Posterior cingulate gyrus (tissue), 11 donors: ENCODE data around the gene SLX4IP.

Experiments
- DNase-seq, 10 donors: peaks; one replicate each; pipeline versions ENCODE4 v3.0.0 to v3.0.0-alpha.2; 2020 to 2021; ENCODE audit warnings: mixed read lengths in 3 of 10
- intact Hi-C: fragments of 100-400 bp; cut with DNase I; formaldehyde crosslinking; loops from one replicate; pipeline ENCODE4 v1.15.1; 2023

Gene SLX4IP

DNA sequence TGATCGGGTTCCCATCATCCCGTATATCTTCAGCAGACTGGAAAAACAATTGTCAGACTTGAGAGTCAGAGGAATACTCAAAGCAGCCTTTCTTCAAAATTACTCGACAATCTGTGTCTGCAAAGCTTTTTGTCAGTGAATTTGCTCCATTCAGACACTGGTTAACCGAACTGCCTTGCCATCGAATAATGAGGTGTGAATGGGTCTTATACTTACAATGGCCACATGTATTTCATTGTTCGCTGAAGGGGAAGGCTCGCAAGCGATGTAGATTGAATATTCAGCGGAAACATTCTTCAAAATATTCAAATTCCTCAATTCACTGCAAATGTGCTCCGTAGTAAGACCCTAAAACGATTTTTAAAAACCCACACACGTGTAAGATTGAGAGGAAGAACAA, 205.8 kb downstream of the SLX4IP start:
- intact Hi-C loops: no loop called here
- no peak for DNase-seq

- DNase-seq: no peak
- intact Hi-C loops: no loop called here
Observed at GRCh38 chr20:10641467-10641866, 206.4 kb downstream of the SLX4IP start.

DNA sequence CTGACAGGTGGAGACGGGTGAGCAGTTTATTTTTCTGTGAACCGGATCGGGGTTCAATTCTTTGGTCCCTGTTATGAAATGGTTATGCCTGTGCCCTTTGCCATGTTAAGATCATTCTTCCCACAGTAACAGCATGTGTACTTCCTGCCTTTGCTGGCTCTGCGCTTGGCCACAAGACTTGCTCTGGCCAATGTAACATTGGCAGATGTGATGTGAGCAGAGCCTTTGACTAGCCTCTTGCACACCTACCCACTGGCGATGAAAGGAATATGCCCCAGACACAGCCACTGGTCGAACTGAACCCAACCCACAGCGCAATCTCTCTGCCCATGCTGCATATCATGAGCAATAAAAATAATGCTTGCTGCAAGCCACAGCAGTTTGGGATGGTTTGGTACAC, 206.8 kb downstream of the SLX4IP start:
- intact Hi-C loops: no loop called here
- DNase-seq: no peak

GRCh38 chr20:10642856-10643559, 207.9 kb downstream of the SLX4IP start:
- DNase-seq: no peak
- intact Hi-C loops: no loop called here

DNA sequence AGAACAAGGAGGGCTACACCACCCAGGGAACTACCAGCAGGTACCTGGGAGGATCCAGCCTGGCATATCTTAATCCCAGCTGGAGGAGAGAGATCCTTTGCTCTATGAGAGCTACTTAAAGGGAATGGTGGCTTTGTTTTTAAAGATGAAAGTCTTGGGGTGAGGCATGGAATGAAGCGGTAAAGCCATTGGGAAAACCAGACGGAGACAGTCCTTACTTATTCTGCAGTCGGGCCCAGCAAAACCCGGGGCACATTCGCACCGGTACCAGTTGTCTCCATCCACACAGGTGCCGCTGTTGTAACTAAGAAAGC, 208.4 kb downstream of the SLX4IP start:
- DNase-seq: no peak
- intact Hi-C loops: no loop called here

GRCh38 chr20:10644458-10645204, 209.5 kb downstream of the SLX4IP start:
- DNase-seq: no peak
- intact Hi-C loops: no loop called here

DNA sequence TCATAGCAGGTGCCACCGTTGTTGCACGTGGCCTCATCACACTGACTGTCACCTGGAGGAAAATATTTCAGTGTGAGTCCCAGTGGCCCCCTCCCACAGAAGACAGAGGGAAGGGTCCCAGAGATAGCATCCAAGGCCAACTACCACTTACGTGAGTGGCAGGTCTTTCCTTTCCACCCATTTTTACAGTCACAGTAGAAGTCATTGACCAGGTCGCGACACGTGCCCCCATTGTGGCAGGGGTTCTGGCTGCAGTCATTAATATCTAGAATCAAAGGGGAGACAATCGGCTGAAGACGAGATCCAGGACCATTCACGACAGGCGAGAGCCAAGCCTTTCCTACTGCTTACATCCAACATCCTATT, 210.1 kb downstream of the SLX4IP start:
- no peak for DNase-seq
- intact Hi-C loops: no loop called here

- DNase-seq: no peak
- intact Hi-C loops: no loop called here
Observed at GRCh38 chr20:10646006-10646405, 210.9 kb downstream of the SLX4IP start.

GRCh38 chr20:10646886-10647420, 211.8 kb downstream of the SLX4IP start:
- no peak for DNase-seq
- intact Hi-C loops: no loop called here

DNA sequence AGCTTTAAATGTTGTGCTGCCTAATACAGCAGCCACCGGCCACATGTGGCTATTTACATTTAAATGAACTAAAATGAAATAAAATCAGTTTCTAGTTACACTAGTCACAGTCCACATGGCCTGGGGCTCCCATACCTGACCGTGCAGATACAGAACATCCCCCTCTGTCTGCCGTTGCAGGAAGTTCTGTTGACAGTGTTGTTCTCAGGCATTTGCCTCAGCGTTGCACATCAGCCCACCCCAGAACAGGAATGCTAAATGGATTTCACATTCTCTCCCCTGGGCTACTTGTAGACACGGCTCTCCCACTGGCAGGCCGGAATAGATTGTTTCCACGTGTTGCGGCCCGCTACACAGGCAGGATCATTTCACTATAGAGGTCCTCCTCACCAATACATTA, 212.4 kb downstream of the SLX4IP start:
- DNase-seq: no peak
- intact Hi-C loops: no loop called here

GRCh38 chr20:10647909-10648308, 212.8 kb downstream of the SLX4IP start:
- DNase-seq: no peak

GRCh38 chr20:10648651-10649050, 213.5 kb downstream of the SLX4IP start:
- no peak for DNase-seq
- intact Hi-C loops: no loop called here

More at GRCh38 chr20:10647909-10648308, 212.8 kb downstream of the SLX4IP start:
- intact Hi-C loops: no loop called here

DNA sequence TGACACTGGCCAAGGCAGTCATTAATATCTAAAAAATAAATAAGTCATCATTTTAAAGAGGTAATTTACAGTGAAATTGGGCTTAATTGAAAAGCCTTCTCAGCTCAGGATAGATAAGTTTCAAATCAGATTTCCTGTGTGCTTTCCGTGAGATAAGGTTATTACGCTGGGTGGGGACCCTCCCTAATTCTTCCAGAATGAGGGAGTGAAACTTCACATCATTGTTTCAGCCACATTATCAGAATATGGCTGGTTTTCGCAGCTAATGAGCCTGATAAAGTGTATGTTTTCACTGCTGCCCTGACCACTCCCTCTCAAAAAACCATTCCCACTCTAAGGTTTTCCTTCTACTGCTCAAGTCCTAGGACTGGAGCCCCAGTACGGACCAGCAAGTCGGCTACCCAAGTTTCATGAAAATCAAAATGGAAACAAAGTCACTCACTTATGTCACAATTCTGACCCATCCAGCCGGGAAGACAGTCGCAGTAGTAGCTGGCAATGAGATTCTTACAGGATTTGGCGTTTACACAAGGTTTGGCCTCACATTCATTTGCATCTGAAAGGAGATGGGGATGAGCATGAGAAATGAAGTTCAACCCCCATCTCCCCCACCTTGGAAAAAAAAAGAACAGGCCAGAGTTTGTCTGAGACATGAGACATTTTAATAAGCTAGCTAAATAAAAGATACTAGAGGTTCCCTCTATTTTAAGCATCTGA, 214.1 kb downstream of the SLX4IP start:
- DNase-seq: no peak
- intact Hi-C loops: no loop called here

- no peak for DNase-seq
- intact Hi-C loops: no loop called here
Observed at GRCh38 chr20:10649797-10650160, 214.7 kb downstream of the SLX4IP start.

DNA sequence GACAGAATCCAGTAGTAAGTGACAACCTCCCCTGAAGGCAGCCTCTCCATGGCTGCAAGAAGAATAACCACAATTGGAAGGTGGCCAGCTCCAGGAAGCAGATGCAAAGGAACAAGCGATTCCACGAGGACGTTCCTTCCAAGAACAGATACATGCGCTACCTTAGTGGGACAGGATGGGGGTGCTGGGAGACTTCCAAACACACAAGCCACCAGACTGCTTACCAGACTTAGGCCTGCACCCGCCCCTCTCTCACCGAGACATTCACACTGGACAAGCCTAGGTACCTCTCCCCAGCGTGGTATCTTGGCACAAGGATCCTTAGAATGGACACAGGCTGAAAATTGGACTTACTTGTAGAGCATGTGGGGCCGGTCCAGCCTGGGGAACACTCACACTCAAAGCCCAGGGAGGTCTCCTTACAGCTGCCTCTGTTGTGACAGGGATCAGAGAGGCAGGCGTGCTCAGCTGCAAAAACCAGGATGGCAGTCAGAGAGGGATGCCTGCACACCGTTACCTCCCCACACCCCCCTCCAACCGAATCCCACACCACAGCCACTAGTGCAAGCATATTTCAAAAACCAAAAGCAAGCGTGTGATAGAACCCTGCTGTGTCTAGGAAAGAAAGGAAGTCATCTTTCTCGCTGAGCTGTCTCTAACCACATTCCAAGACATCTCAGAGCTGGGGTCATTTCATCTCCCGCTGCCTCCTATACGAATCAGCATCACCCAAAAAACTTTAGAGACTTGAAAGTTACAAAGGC, 216.3 kb downstream of the SLX4IP start:
- intact Hi-C loops: no loop called here
- no peak for DNase-seq

DNA sequence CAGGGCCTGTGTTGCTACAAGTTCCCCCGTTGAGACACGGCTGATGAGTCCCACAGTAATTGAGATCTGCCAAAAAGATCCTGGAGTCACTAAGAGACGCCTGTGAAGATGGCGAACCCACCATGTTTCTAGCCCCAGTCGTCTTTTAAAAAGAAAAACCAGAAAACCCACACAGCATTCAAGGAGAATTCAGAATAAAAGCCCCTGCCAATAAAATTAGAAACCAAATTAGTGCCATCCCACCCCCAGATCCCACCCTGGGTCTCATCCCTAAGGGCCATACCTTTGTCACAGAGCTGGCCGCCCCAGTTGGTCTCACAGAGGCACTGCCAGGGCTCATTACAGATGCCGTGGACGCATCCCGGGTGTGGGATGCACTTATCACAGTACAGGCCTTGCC, 217.1 kb downstream of the SLX4IP start:
- intact Hi-C loops: no loop called here

GRCh38 chr20:10652660-10653261, 217.7 kb downstream of the SLX4IP start:
- no peak for DNase-seq
- intact Hi-C loops: no loop called here

More for the DNA sequence above, 217.1 kb downstream of the SLX4IP start:
- no peak for DNase-seq

DNA sequence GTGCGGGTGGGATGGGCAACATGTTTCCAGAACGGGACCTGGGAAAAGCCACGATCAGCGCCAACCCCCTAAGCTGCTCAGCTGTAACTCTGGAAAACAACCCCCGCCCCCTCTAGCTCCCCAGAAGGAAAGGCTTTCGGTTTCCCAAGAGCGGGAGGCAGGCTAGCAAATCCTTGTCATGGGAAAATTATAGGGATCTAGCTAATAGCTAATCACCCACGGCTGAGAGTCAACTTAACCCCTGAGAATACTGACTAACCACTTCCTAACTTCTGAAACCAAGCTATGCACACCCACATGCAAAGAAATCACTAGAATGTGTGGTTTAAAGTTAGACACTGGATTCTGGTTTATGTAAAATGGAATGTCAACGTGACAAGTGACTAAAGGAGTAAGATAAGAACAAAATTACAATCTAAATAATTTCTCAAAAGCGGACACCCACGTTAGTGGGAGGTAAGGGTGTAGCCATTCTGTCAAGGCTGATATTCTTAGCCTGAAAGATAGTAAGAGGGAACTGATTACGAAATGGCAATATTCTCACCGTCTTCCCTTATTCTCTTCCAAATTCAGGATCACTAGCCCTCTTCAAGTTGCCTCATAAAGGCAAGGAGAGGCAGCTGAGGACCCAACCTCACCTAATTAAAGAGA, 218.6 kb downstream of the SLX4IP start:
- no peak for DNase-seq
- intact Hi-C loops: no loop called here

- intact Hi-C loops: no loop called here
Observed at GRCh38 chr20:10654250-10654610, 219.1 kb downstream of the SLX4IP start.

DNA sequence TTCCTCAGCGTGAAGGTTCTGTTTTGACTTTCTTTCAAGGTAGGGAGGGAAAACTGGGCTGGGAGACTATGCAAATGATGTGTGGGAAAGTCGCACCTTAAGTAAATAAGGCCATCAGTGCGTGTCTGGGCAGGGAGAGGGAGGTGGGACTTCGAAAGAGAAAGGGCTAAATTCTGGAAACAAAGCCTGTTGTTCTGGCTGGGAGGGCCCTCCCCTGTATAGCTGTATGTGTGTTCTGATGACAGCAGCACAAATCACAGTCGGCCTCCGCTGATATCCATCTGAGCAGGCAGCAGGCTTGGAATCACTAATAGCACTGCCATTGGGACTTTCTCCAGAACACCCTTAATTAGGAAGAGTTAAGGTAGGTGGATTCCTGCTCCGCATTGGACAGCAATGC, 219.5 kb downstream of the SLX4IP start:
- DNase-seq: peak in 1 of 10 donors; percentile 59
- intact Hi-C loops: no loop called here

More at GRCh38 chr20:10654250-10654610, 219.1 kb downstream of the SLX4IP start:
- DNase-seq: no peak
